HCT116 (cell line): ENCODE data around the gene SDCCAG8. TPM values are rescaled to one million over a fixed set of nuclear protein-coding genes. Genes with fewer than 3 reads are reported as not detected.

Experiments used
- ATAC-seq: fragments of 200-7000 bp; cut with Tn5 transposase; 2 replicates; pipeline ENCODE4 v1.9.1; 2020; ENCODE audit warnings: mild to moderate bottlenecking, moderate library complexity
- BruUV-seq: library from RNA; stranded (reverse); fragments of 400-500 nt; replicated peaks from 2 replicates; lab custom pipeline; 2021; lab: Mats Ljungman, UMichigan
- CTCF ChIA-PET: fragments of 300-600 bp; sonication (Branson Sonifier 250); formaldehyde crosslinking; loops from one replicate; lab custom pipeline; 2021; ENCODE audit warnings: antibody characterized with exemption; lab: Charles Lee
- POLR2A ChIA-PET: fragments of 300-600, 350-600 bp; sonication (Branson Sonifier 250); formaldehyde crosslinking; loops from one replicate; lab custom pipeline; 2021; ENCODE audit warnings: antibody characterized with exemption; lab: Charles Lee
- RAD21 ChIA-PET, 2 experiments: fragments of 300-600 bp; sonication (Branson Sonifier 250); formaldehyde crosslinking; loops; one replicate each; lab custom pipeline; 2023; ENCODE audit warnings: low total read pairs in 2 of 2; ENCODE audit not compliant: uncharacterized antibody in 2 of 2, unreplicated experiment in 2 of 2, low non-redundant PET in 1 of 2; lab: Charles Lee
- DNase-seq: peaks from one replicate; pipeline ENCODE4 v3.0.0-alpha.2; 2010; ENCODE audit warnings: low read depth, low spot score
- H2AFZ ChIP-seq: fragments of 200-600 bp; shearing (Covaris generic), sonication (generic); 2 replicates; pipeline ENCODE4 v1.6.1; 2017; ENCODE audit warnings: low read depth, mixed run types, mixed read lengths, antibody characterized with exemption, low read length; ENCODE audit not compliant: poor library complexity, severe bottlenecking
- H3K27ac ChIP-seq: 2 replicates; pipeline ENCODE4 v1.5.1; 2012; ENCODE audit warnings: low read depth, low read length
- H3K27me3 ChIP-seq: fragments of 200-600 bp; sonication (generic); 2 replicates; pipeline ENCODE4 v1.6.1; 2016; ENCODE audit warnings: mixed run types, low read length, mixed read lengths; ENCODE audit not compliant: insufficient read depth
- H3K36me3 ChIP-seq, 2 experiments: fragments of 200-500 bp in 1 of 2; fragments of 200-600 bp in 1 of 2; sonication (Bioruptor generic) in 1 of 2; sonication (generic) in 1 of 2; 2 replicates each; pipeline versions ENCODE4 v1.5.1 to v1.6.1; 2014 to 2016; ENCODE audit warnings: low read length in 2 of 2, inconsistent platforms in 1 of 2, mixed read lengths in 1 of 2, mixed run types in 1 of 2; ENCODE audit not compliant: insufficient read depth in 2 of 2, control insufficient read depth in 1 of 2
- H3K4me1 ChIP-seq, 2 experiments: fragments of 200-600 bp in 1 of 2; sonication (generic) in 1 of 2; 2 replicates each; pipeline versions ENCODE4 v1.5.1 to v1.6.1; 2012 to 2017; ENCODE audit warnings: low read length in 2 of 2, inconsistent platforms in 1 of 2, mild to moderate bottlenecking in 1 of 2, mixed read lengths in 1 of 2, mixed run types in 1 of 2, moderate library complexity in 1 of 2; ENCODE audit not compliant: insufficient read depth in 2 of 2, control insufficient read depth in 1 of 2
- H3K4me2 ChIP-seq: fragments of 200-600 bp; sonication (generic); 2 replicates; pipeline ENCODE4 v1.6.1; 2017; ENCODE audit warnings: mixed run types, low read length, mixed read lengths
- H3K4me3 ChIP-seq, 2 experiments: fragments of 200-600 bp in 1 of 2; sonication (generic) in 1 of 2; replicated peaks in 1 of 2; 2 replicates each; pipeline ENCODE4 v1.5.1; 2011 to 2016; ENCODE audit warnings: low read length in 2 of 2, control low read depth in 1 of 2, low read depth in 1 of 2, mild to moderate bottlenecking in 1 of 2, mixed read lengths in 1 of 2, mixed run types in 1 of 2
- H3K79me2 ChIP-seq: fragments of 200-600 bp; sonication (generic); 2 replicates; pipeline ENCODE4 v1.6.1; 2017; ENCODE audit warnings: mild to moderate bottlenecking, mixed run types, low read length, moderate library complexity, mixed read lengths; ENCODE audit not compliant: insufficient read depth
- H3K9ac ChIP-seq: fragments of 200-600 bp; sonication (generic); 2 replicates; pipeline ENCODE4 v1.6.1; 2016; ENCODE audit warnings: low read length, mixed read lengths
- H3K9me2 ChIP-seq: fragments of 200-600 bp; sonication (generic), shearing (Covaris generic); 2 replicates; pipeline ENCODE4 v1.6.1; 2017; ENCODE audit warnings: mixed run types, mild to moderate bottlenecking, moderate library complexity; ENCODE audit not compliant: insufficient read depth
- H3K9me3 ChIP-seq, 2 experiments: fragments of 200-500 bp in 1 of 2; fragments of 200-600 bp in 1 of 2; sonication (Bioruptor generic) in 1 of 2; sonication (generic) in 1 of 2; 2 replicates each; pipeline ENCODE4 v1.6.1; 2014 to 2017; ENCODE audit warnings: low read length in 2 of 2, mixed read lengths in 2 of 2, inconsistent platforms in 1 of 2, low read depth in 1 of 2, mild to moderate bottlenecking in 1 of 2, mixed run types in 1 of 2, moderate library complexity in 1 of 2; ENCODE audit not compliant: control insufficient read depth in 1 of 2, insufficient read depth in 1 of 2
- H4K20me1 ChIP-seq: fragments of 200-600 bp; sonication (generic), shearing (Covaris generic); 2 replicates; pipeline ENCODE4 v1.6.1; 2017; ENCODE audit warnings: mixed run types, mild to moderate bottlenecking, moderate library complexity; ENCODE audit not compliant: insufficient read depth
- CBX3 ChIP-seq: IDR thresholded peaks from 2 replicates; pipeline ENCODE4 v1.6.1; 2012; ENCODE audit warnings: low read depth
- CEBPB ChIP-seq: IDR thresholded peaks from 2 replicates; pipeline ENCODE4 v1.6.1; 2012; ENCODE audit warnings: low read depth
- EGR1 ChIP-seq: IDR thresholded peaks from 2 replicates; pipeline ENCODE4 v1.6.1; 2012; ENCODE audit warnings: low read depth
- EZH2 ChIP-seq: fragments of 200-600 bp; sonication (generic); IDR thresholded peaks from 2 replicates; pipeline ENCODE4 v1.6.1; 2017; ENCODE audit warnings: antibody characterized with exemption, mixed run types
- EZH2phosphoT487 ChIP-seq: fragments of 200-600 bp; IDR thresholded peaks from 2 replicates; pipeline ENCODE4 v1.6.1; 2018; ENCODE audit warnings: antibody characterized with exemption, borderline replicate concordance
- FOSL1 ChIP-seq: IDR thresholded peaks from 2 replicates; pipeline ENCODE4 v1.6.1; 2012; ENCODE audit warnings: low read depth
- JUND ChIP-seq: IDR thresholded peaks from 2 replicates; pipeline ENCODE4 v1.6.1; 2012
- MAX ChIP-seq: IDR thresholded peaks from 2 replicates; pipeline ENCODE4 v1.6.1; 2012
- POLR2AphosphoS5 ChIP-seq: IDR thresholded peaks from 2 replicates; pipeline ENCODE4 v1.6.1; 2011; ENCODE audit warnings: mild to moderate bottlenecking, low read depth, low read length, moderate library complexity
- RAD21 ChIP-seq: IDR thresholded peaks from 2 replicates; pipeline ENCODE4 v1.6.1; 2012; ENCODE audit warnings: low read depth, mild to moderate bottlenecking
- REST ChIP-seq: IDR thresholded peaks from 2 replicates; pipeline ENCODE4 v1.6.1; 2012; ENCODE audit warnings: low read depth
- SIN3A ChIP-seq: IDR thresholded peaks from 2 replicates; pipeline ENCODE4 v1.6.1; 2012; ENCODE audit warnings: low read depth
- SP1 ChIP-seq: IDR thresholded peaks from 2 replicates; pipeline ENCODE4 v1.6.1; 2012; ENCODE audit warnings: low read depth
- TCF7L2 ChIP-seq: IDR thresholded peaks from 2 replicates; pipeline ENCODE4 v1.7.0; 2011; ENCODE audit warnings: borderline replicate concordance, inconsistent platforms; ENCODE audit not compliant: insufficient read depth, insufficient read length; ENCODE audit errors: extremely low read depth
- YY1 ChIP-seq: IDR thresholded peaks from 2 replicates; pipeline ENCODE4 v1.6.1; 2011; ENCODE audit warnings: low read length, low read depth, moderate library complexity, mild to moderate bottlenecking; ENCODE audit not compliant: insufficient replicate concordance; ENCODE audit errors: extremely low read depth
- ZBTB33 ChIP-seq: IDR thresholded peaks from 2 replicates; pipeline ENCODE4 v1.6.1; 2011; ENCODE audit warnings: mild to moderate bottlenecking, low read length, moderate library complexity; ENCODE audit not compliant: insufficient replicate concordance; ENCODE audit errors: extremely low read depth
- ZFX ChIP-seq: fragments of 450-650 bp; IDR thresholded peaks from 2 replicates; pipeline ENCODE4 v1.6.1; 2017
- ZNF274 ChIP-seq: fragments of 200-500 bp; sonication (Bioruptor generic); IDR thresholded peaks from 2 replicates; pipeline ENCODE4 v1.6.1; 2014; ENCODE audit warnings: mild to moderate bottlenecking, low read depth, low read length, inconsistent platforms
- intact Hi-C: fragments of 100-400 bp; cut with micrococcal nuclease; formaldehyde crosslinking; loops from 2 replicates; pipeline ENCODE4 v1.10.0; 2022
- total RNA-seq: library from RNA; stranded (reverse); gene quantifications from one replicate; pipeline ENCODE4 v1.2.1, GENCODE V29; 2021; ENCODE audit not compliant: unreplicated experiment
- TF ChIP-seq, protein P1 (sequence below): IDR thresholded peaks from 2 replicates; pipeline ENCODE4 v1.6.1; 2012
- TF ChIP-seq, protein P2 (sequence below), 3 experiments: fragments of 200-600 bp in 1 of 3; sonication (generic) in 1 of 3; IDR thresholded peaks in 2 of 3; conservative IDR thresholded peaks in 1 of 3; 2 replicates each; pipeline ENCODE4 v1.5.1; 2012 to 2017; ENCODE audit warnings: low read depth in 2 of 3, low read length in 2 of 3, antibody characterized with exemption in 1 of 3, borderline replicate concordance in 1 of 3, control low read depth in 1 of 3, mild to moderate bottlenecking in 1 of 3, mixed read lengths in 1 of 3, mixed run types in 1 of 3, moderate library complexity in 1 of 3; ENCODE audit not compliant: insufficient read depth in 1 of 3

The SDCCAG8 gene
- total RNA-seq, 1 experiment from 2014 or later = 38.2 TPM

- Histone ChIP-seq H3K79me2 (no peaks in the 10 kb centered on the region), H3K9ac (no peak overlapping the region), H3K36me3 (no peaks in the 10 kb centered on the region), H2AFZ (no peak overlapping the region)
- DNase-seq = no peak
- POLR2A ChIA-PET = no interaction called here
- CTCF ChIA-PET = no interaction called here
- TF ChIP-seq RAD21 = no peak
- TF ChIP-seq, protein P1, sequence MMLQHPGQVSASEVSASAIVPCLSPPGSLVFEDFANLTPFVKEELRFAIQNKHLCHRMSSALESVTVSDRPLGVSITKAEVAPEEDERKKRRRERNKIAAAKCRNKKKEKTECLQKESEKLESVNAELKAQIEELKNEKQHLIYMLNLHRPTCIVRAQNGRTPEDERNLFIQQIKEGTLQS = no peak
- no peak for TF ChIP-seq EZH2
- TF ChIP-seq ZFX = no peak
- no peak for TF ChIP-seq JUND
- no peak for TF ChIP-seq MAX
- TF ChIP-seq POLR2AphosphoS5 = no peak
- TF ChIP-seq SP1 = no peak
- no peak for TF ChIP-seq CBX3
- no peak for TF ChIP-seq EZH2phosphoT487
- no peak for TF ChIP-seq REST
- TF ChIP-seq TCF7L2 = no peak
- no peak for TF ChIP-seq ZNF274
- no peak for TF ChIP-seq YY1
- no peak for TF ChIP-seq FOSL1
- TF ChIP-seq EGR1 = no peak
- no peak for TF ChIP-seq CEBPB
- no peak for TF ChIP-seq ZBTB33
- no peak for TF ChIP-seq SIN3A
- TF ChIP-seq, protein P2, sequence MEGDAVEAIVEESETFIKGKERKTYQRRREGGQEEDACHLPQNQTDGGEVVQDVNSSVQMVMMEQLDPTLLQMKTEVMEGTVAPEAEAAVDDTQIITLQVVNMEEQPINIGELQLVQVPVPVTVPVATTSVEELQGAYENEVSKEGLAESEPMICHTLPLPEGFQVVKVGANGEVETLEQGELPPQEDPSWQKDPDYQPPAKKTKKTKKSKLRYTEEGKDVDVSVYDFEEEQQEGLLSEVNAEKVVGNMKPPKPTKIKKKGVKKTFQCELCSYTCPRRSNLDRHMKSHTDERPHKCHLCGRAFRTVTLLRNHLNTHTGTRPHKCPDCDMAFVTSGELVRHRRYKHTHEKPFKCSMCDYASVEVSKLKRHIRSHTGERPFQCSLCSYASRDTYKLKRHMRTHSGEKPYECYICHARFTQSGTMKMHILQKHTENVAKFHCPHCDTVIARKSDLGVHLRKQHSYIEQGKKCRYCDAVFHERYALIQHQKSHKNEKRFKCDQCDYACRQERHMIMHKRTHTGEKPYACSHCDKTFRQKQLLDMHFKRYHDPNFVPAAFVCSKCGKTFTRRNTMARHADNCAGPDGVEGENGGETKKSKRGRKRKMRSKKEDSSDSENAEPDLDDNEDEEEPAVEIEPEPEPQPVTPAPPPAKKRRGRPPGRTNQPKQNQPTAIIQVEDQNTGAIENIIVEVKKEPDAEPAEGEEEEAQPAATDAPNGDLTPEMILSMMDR (IDR thresholded peaks at IDR 0.05 in 2 of 3, conservative IDR thresholded peaks at IDR 0.05 in 1 of 3; ENCODE audit: borderline replicate concordance in 1 of 3, insufficient read depth in 1 of 3, low read depth in 2 of 3, low read length in 2 of 3) = no peak
- TF ChIP-seq, all 23 proteins: peak for 0
- Histone ChIP-seq H3K27me3 (no peaks in the 10 kb centered on the region), H3K4me2 (no peak overlapping the region), H4K20me1 (no peaks in the 10 kb centered on the region), H3K4me3 (no peak overlapping the region), H3K4me1 (no peaks in the 10 kb centered on the region), H3K9me2 (no peaks in the 10 kb centered on the region), H3K9me3 (no peaks in the 10 kb centered on the region), H3K27ac (no peak overlapping the region)
- no TSS peak for BruUV-seq
- RAD21 ChIA-PET = no interaction called here
- no peak for ATAC-seq
- intact Hi-C loops = no loop called here
Measured at GRCh38 chr1:243469497-243469896, 213.7 kb downstream of the SDCCAG8 start.
